Heart left ventricle (tissue), 13 donors: ENCODE data around the gene PRKCH.

Experiments used
- POLR2A ChIP-seq, 2 donors: fragments of 450-650 bp; IDR thresholded peaks; one replicate each; pipeline ENCODE4 v1.6.1; 2017; ENCODE audit warnings: antibody characterized with exemption in 2 of 2, mild to moderate bottlenecking in 2 of 2, moderate library complexity in 2 of 2
- TF ChIP-seq, protein P1 (sequence below), 12 donors: fragments of 200-600 bp; sonication (generic) in 4 of 12; IDR thresholded peaks; one replicate each; pipeline versions ENCODE4 v1.5.0 to v1.8.0; 2018 to 2022; ENCODE audit warnings: antibody characterized with exemption in 12 of 12, mild to moderate bottlenecking in 5 of 12
- donor health status: ischemic (EF 13 %, LVEDD 7.1; RV severe dilation, severe dysfunction).
- donor health status: DM: no; HTN: yes; CAD: no.
- donor health status: DM: no; HTN: no; CAD: no.
- donor health status: ischemic (EF 25% LVEDD 6.9; RV normal size, moderate dysfunction).
- donor health status: ischemic (EF 25% LVEDD 5.7; RV mildly dilated, moderate dysfunction).
- donor health status: ischemic (EF 35%, LVEDD 5.7; RV mildly dilated, moderate dysfunction).
- donor health status: nonischemic (EF 11% LVEDD 7.7; RV severe dilation, severe dysfunction).
- donor health status: DM: yes; HTN: yes; CAD: no.
- donor health status: PGD.
- donor health status: ischemic (EF 29% LVEDD 5.4; RV normal size, mild dysfunction).
- donor health status: nonischemic (EF 23%, LVEDD 6.1; RV moderate dilation, normal function).

DNA sequence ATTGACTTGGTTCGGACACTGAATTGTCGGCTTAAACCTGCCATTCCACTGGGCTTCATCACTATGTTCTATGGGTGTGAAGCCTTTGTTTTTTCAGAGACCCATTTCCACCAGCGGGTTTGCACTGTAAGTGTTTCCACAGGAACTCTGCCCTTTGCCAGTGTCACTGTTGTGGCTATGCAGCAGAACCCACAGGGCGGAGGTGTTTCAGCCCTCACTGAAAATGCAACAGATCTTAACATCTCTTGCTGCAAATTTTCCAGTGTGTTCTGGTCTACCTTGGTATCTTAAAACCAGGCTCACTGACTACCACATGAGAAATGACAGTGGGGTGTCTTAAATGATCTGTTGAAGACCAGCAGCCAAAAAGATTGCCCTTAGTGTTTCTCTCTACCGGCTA, 21.1 kb downstream of the PRKCH start:
- TF ChIP-seq POLR2A (IDR thresholded peaks at IDR 0.05): no peak
- TF ChIP-seq, protein P1, sequence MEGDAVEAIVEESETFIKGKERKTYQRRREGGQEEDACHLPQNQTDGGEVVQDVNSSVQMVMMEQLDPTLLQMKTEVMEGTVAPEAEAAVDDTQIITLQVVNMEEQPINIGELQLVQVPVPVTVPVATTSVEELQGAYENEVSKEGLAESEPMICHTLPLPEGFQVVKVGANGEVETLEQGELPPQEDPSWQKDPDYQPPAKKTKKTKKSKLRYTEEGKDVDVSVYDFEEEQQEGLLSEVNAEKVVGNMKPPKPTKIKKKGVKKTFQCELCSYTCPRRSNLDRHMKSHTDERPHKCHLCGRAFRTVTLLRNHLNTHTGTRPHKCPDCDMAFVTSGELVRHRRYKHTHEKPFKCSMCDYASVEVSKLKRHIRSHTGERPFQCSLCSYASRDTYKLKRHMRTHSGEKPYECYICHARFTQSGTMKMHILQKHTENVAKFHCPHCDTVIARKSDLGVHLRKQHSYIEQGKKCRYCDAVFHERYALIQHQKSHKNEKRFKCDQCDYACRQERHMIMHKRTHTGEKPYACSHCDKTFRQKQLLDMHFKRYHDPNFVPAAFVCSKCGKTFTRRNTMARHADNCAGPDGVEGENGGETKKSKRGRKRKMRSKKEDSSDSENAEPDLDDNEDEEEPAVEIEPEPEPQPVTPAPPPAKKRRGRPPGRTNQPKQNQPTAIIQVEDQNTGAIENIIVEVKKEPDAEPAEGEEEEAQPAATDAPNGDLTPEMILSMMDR (IDR thresholded peaks at IDR 0.05): no peak
